Sigmoid colon (tissue), 7 donors: ENCODE data around the gene KCNN1. TPM values are rescaled to one million over a fixed set of nuclear protein-coding genes. Genes with fewer than 3 reads are reported as not detected.

Source experiments
- DNase-seq: peaks from one replicate; pipeline ENCODE4 v3.0.0-alpha.2; 2019
- H3K27ac ChIP-seq, 4 donors: fragments of 200-600 bp; sonication (generic); one replicate each; pipeline ENCODE4 v1.5.1; 2016 to 2019; ENCODE audit warnings: mild to moderate bottlenecking in 1 of 4
- H3K27me3 ChIP-seq, 3 donors: fragments of 200-600 bp; sonication (generic); one replicate each; pipeline ENCODE4 v1.5.1; 2019; ENCODE audit warnings: mild to moderate bottlenecking in 1 of 3
- H3K36me3 ChIP-seq, 4 donors: fragments of 200-600 bp; sonication (generic); one replicate each; pipeline ENCODE4 v1.5.1; 2016 to 2019
- H3K4me1 ChIP-seq, 4 donors: fragments of 200-600 bp; sonication (generic); one replicate each; pipeline ENCODE4 v1.5.1; 2017 to 2019
- H3K4me3 ChIP-seq, 4 donors: fragments of 200-600 bp; sonication (generic); one replicate each; pipeline ENCODE4 v1.5.1; 2017 to 2019; ENCODE audit warnings: mild to moderate bottlenecking in 2 of 4, moderate library complexity in 1 of 4
- H3K9me3 ChIP-seq, 4 donors: fragments of 200-600 bp in 3 of 4; sonication (generic) in 3 of 4; one replicate each; pipeline versions ENCODE4 v1.5.1 to v1.6.1; 2013 to 2019
- EP300 ChIP-seq, 4 donors: sonication (generic); formaldehyde crosslinking; IDR thresholded peaks; one replicate each; pipeline ENCODE4 v1.6.1; 2017; ENCODE audit warnings: antibody characterized with exemption in 4 of 4
- POLR2A ChIP-seq, 2 donors: fragments of 450-650 bp; IDR thresholded peaks; one replicate each; pipeline ENCODE4 v1.6.1; 2016; ENCODE audit warnings: antibody characterized with exemption in 2 of 2, mild to moderate bottlenecking in 2 of 2, moderate library complexity in 2 of 2
- POLR2AphosphoS5 ChIP-seq, 4 donors: sonication (generic); formaldehyde crosslinking; IDR thresholded peaks; one replicate each; pipeline ENCODE4 v1.6.1; 2017; ENCODE audit warnings: antibody characterized with exemption in 4 of 4
- WGBS, 2 donors: extraction: QIAGEN DNeasy Blood & Tissue Kit; methylation state at CpG; one replicate each; pipeline ENCODE4 v1.1.7; 2013; 5-methylcytosine and 5-hydroxymethylcytosine counted together
- intact Hi-C: fragments of 100-400 bp; cut with DNase I; formaldehyde crosslinking; loops from one replicate; pipeline ENCODE4 v1.15.1; 2023
- polyA plus RNA-seq, 3 donors: library from polyadenylated mRNA; stranded (reverse); fragments of 200-250 nt; gene quantifications; one replicate each; pipeline ENCODE4 v1.2.3, GENCODE V29; 2013
- small RNA-seq, 3 donors: library from RNA; depleted of rRNA; stranded (forward); fragments of <200 nt; gene quantifications; one replicate each; pipeline ENCODE3, GENCODE V24; 2016
- total RNA-seq, 4 donors: library from RNA; depleted of rRNA; stranded (reverse); fragments of >200 nt; gene quantifications; one replicate each; pipeline ENCODE4 v1.1.0, GENCODE V29; 2016
- TF ChIP-seq, protein P1 (sequence below), 4 experiments: fragments of 450-650 bp in 3 of 4; fragments of 200-600 bp in 1 of 4; IDR thresholded peaks; one replicate each; pipeline ENCODE4 v1.5.1; 2016 to 2019; ENCODE audit warnings: antibody characterized with exemption in 4 of 4, mild to moderate bottlenecking in 3 of 4, moderate library complexity in 2 of 4
- donor health status: healthy with polysubstance abuse.
- donor health status: Bipolar disorder and iron deficiency.
- donor health status: healthy.

Gene KCNN1
- total and polyA plus RNA-seq, 7 donors: 0.17 to 0.55 (median 0.33) TPM; not detected in 4

DNA sequence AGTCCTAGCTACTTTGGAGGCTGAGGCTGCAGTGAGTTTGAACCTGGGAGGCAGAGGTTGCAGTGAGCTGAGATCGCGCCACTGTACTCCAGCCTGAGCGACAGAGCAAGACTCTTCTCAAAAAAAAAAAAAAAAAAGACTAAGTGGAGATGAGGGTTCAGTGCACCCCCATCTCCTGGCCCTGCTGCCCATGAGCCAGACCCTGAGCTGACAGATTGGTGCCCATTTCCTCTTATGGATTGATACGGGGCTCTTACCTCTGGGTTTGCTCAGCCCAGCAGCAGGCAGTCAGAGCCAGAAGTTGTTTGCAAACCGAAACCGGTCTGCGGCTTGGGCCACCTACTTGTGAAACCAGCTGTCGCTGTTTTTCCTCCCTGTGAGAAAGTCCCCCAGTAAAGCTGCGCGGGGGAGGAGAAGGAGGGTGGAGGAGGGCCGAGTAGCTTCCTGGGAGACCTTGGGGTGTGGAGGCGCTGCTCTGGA, 78.0 kb downstream of the KCNN1 start:
- intact Hi-C loops: no loop called here
- peak; percentile 87 for DNase-seq
- peak overlapping the region; percentile 60 to 69 (median 64) for H3K27ac ChIP-seq
- no peaks in the 10 kb centered on the region for H3K9me3 ChIP-seq
- H3K4me1 ChIP-seq: peaks cover 0 to 22% (median 9%) of the 10 kb centered on the region in 4 donors
- no peaks in the 10 kb centered on the region for H3K36me3 ChIP-seq
- H3K27me3 ChIP-seq: no peaks in the 10 kb centered on the region
- WGBS, 2 donors: 1 to 5% methylated on average over 12 of the region's 12 CpGs
- TF ChIP-seq POLR2AphosphoS5 (IDR thresholded peaks at IDR 0.05) (peak in 3 of 4 donors; percentile 30 to 56 (median 41)), POLR2A (IDR thresholded peaks at IDR 0.05) (no peak)
- TF ChIP-seq, protein P1, sequence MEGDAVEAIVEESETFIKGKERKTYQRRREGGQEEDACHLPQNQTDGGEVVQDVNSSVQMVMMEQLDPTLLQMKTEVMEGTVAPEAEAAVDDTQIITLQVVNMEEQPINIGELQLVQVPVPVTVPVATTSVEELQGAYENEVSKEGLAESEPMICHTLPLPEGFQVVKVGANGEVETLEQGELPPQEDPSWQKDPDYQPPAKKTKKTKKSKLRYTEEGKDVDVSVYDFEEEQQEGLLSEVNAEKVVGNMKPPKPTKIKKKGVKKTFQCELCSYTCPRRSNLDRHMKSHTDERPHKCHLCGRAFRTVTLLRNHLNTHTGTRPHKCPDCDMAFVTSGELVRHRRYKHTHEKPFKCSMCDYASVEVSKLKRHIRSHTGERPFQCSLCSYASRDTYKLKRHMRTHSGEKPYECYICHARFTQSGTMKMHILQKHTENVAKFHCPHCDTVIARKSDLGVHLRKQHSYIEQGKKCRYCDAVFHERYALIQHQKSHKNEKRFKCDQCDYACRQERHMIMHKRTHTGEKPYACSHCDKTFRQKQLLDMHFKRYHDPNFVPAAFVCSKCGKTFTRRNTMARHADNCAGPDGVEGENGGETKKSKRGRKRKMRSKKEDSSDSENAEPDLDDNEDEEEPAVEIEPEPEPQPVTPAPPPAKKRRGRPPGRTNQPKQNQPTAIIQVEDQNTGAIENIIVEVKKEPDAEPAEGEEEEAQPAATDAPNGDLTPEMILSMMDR (IDR thresholded peaks at IDR 0.05): no peak
- H3K4me3 ChIP-seq: peak overlapping the region; percentile 14 to 49 (median 42)

DNA sequence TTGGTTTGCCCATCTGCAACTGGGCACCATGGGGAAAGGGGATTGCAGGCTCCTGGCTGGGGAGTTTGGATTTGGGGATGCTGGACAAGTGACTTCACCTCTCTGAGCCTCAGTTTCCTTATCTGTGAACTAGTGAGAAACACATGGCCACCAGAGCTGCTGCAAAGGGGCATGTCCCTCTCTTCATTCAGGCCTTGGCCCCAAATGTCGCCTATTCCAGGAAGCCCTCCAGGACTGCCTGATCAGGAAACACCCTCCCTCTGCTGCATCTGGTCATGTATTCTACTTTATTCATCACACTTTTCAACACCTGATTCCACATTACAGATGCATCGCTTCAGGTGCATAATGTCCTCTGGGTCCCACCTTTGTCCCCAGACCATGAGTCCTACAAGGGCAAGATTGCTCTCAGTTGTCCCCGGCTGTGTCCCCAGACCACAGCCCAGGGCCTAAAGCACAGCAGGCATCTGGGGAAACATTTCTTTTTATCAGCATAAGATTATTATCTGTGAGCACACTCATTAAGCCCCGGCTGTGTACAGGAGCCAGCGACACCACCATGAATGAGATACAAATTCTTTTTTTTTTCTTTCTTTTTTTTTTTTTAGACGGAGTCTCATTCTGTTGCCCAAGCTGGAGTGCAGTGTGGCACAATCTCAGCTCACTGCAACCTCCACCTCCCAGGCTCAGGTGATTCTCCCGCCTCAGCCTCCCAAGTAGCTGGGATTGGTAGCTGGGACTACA, 78.6 kb downstream of the KCNN1 start:
- intact Hi-C loops: no loop called here
- Histone ChIP-seq H3K9me3 (no peaks in the 10 kb centered on the region), H3K4me3 (peak overlapping the region; percentile 14 to 49 (median 42)), H3K27ac (peak overlapping the region; percentile 60 to 69 (median 64)), H3K4me1 (peaks cover 0 to 22% (median 9%) of the 10 kb centered on the region in 4 donors), H3K27me3 (no peaks in the 10 kb centered on the region), H3K36me3 (no peaks in the 10 kb centered on the region)
- TF ChIP-seq, protein P1 (IDR thresholded peaks at IDR 0.05): no peak
- no peak for TF ChIP-seq POLR2AphosphoS5 (IDR thresholded peaks at IDR 0.05)
- WGBS, 2 donors: 60 to 71% methylated on average over 7 of the region's 7 CpGs
- DNase-seq: no peak

DNA sequence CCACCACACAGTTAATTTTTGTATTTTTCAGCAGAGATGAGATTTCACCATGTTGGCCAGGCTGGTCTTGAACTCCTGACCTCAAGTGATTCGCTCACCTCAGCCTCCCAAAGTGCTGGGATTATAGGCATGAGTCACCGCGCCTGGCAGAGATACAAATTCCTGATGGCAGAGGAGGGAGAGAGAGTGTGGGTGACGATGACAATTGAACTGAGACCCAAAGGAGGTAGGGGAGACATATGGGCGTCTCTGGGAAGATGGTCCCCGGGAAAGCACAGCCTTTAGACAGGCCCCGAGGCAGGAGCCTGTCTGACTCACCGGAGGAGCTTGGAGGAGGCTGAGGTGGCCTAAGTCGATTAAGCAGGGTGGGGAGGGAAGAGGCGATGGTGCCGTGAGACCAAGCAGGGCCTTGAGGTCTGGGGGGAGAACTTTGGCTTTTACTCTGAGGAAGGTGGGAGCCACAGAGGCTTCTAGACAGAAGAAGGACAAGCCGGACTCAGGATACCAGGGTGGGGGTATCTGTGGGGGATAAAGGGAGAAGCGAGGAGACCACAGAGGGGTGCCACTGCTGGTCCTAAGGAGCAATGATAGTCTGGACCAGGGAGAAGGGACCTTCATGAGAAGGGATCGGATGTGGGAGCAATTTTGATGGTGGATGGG, 79.3 kb downstream of the KCNN1 start:
- TF ChIP-seq POLR2A (IDR thresholded peaks at IDR 0.05) (no peak), POLR2AphosphoS5 (IDR thresholded peaks at IDR 0.05) (no peak), EP300 (IDR thresholded peaks at IDR 0.05) (no peak)
- TF ChIP-seq, protein P1 (IDR thresholded peaks at IDR 0.05): no peak
- no peak for DNase-seq
- H3K9me3 ChIP-seq: no peaks in the 10 kb centered on the region
- H3K27me3 ChIP-seq: no peaks in the 10 kb centered on the region
- H3K4me3 ChIP-seq: no peak overlapping the region
- H3K27ac ChIP-seq: peak overlapping the region in 2 of 4 donors; percentile 63 to 69
- H3K36me3 ChIP-seq: no peaks in the 10 kb centered on the region
- peaks cover 0 to 26% (median 14%) of the 10 kb centered on the region in 4 donors for H3K4me1 ChIP-seq
- intact Hi-C loops: no loop called here
- WGBS, 2 donors: 55 to 75% methylated on average over 14 of the region's 14 CpGs

DNA sequence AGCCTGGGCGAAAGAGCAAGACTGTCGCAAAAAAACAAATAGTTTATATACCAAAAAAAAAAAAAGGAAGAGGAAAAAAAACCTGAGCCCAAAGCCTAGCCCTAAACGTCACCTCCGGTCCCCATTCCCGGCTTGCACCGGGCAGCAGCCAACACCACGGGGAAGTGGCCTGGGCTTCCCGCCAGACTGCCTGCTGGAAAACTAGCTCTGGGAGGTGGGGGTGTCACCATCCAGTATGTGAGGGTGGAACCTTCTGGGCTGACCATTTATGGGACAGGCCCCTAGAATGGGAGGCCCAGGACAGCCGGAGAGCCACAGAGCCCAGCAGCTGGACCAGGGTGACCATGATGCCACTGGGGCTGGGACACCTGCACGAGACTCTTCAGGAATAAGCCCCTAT, 82.5 kb downstream of the KCNN1 start:
- H3K27me3 ChIP-seq: no peaks in the 10 kb centered on the region
- H3K36me3 ChIP-seq: no peaks in the 10 kb centered on the region
- no peak overlapping the region for H3K4me3 ChIP-seq
- peak; percentile 92 for DNase-seq
- TF ChIP-seq POLR2A (IDR thresholded peaks at IDR 0.05) (no peak), EP300 (IDR thresholded peaks at IDR 0.05) (peak in 2 of 4 donors; percentile 32 to 81), POLR2AphosphoS5 (IDR thresholded peaks at IDR 0.05) (peak in 3 of 4 donors; percentile 18 to 84 (median 40))
- H3K27ac ChIP-seq: peak overlapping the region; percentile 45 to 79 (median 70)
- no peaks in the 10 kb centered on the region for H3K9me3 ChIP-seq
- WGBS, 2 donors: 26 to 65% methylated on average over 10 of the region's 10 CpGs
- peaks cover 0 to 36% (median 24%) of the 10 kb centered on the region in 4 donors for H3K4me1 ChIP-seq
- intact Hi-C loops: no loop called here

Small RNA genes lying within 50 kb of the gene (small RNA-seq; reads per million reads assigned to genes)
- 0 reads per million in 3 donors for gene RNA5SP468

Other genes with a start within 250 kb of the KCNN1 start
- 10 to 100 TPM; 13.3 to 35.8 (median 16.6) TPM for gene MAP1S, start 247.6 kb upstream of the KCNN1 start, total RNA-seq
- 10 to 100 TPM; 13.8 to 20.6 (median 15.7) TPM for gene MAP1S, start 247.6 kb upstream of the KCNN1 start, polyA plus RNA-seq
- gene FCHO1, start 215.6 kb upstream of the KCNN1 start, total RNA-seq: 1 to 10 TPM; 1.8 to 5.8 (median 4.4) TPM
- 10 to 100 TPM in 1 of 3 donors, 1 to 10 TPM in 2; 1.2 to 14.4 (median 2.5) TPM for gene FCHO1, start 215.6 kb upstream of the KCNN1 start, polyA plus RNA-seq
- gene B3GNT3, start 172.0 kb upstream of the KCNN1 start, total RNA-seq: under 1 TPM in 1 of 4 donors, not detected in 3; 0.55 TPM
- gene B3GNT3, start 172.0 kb upstream of the KCNN1 start, polyA plus RNA-seq: 10 to 100 TPM; 20.4 to 72.3 (median 35.4) TPM
- gene INSL3, start 145.6 kb upstream of the KCNN1 start, total RNA-seq: not detected
- gene INSL3, start 145.6 kb upstream of the KCNN1 start, polyA plus RNA-seq: under 1 TPM in 1 of 3 donors, not detected in 2; 0.85 TPM
- gene JAK3, start 119.1 kb upstream of the KCNN1 start, total RNA-seq: 1 to 10 TPM; 1.4 to 4.3 (median 1.7) TPM
- 10 to 100 TPM in 1 of 3 donors, 1 to 10 TPM in 1, under 1 TPM in 1; 0.46 to 22.0 (median 1.2) TPM for gene JAK3, start 119.1 kb upstream of the KCNN1 start, polyA plus RNA-seq
- gene RPL18A, start 107.2 kb upstream of the KCNN1 start, total RNA-seq: 1,000 to 10,000 TPM; 1,686 to 2,372 (median 2,021) TPM
- gene RPL18A, start 107.2 kb upstream of the KCNN1 start, polyA plus RNA-seq: 1,000 to 10,000 TPM; 3,119 to 3,945 (median 3,295) TPM
- not detected for gene SLC5A5, start 95.2 kb upstream of the KCNN1 start, total RNA-seq
- under 1 TPM in 2 of 3 donors, not detected in 1; 0.13 to 0.60 TPM for gene SLC5A5, start 95.2 kb upstream of the KCNN1 start, polyA plus RNA-seq
- 10 to 100 TPM; 52.8 to 86.4 (median 73.1) TPM for gene CCDC124, start 34.1 kb upstream of the KCNN1 start, total RNA-seq
- 100 to 1,000 TPM in 1 of 3 donors, 10 to 100 TPM in 2; 72.8 to 126 (median 99.1) TPM for gene CCDC124, start 34.1 kb upstream of the KCNN1 start, polyA plus RNA-seq
- gene ARRDC2, start 41.1 kb downstream of the KCNN1 start, total RNA-seq: 10 to 100 TPM; 34.5 to 54.2 (median 37.0) TPM
- gene ARRDC2, start 41.1 kb downstream of the KCNN1 start, polyA plus RNA-seq: 10 to 100 TPM; 22.2 to 44.2 (median 36.5) TPM
- 1 to 10 TPM in 2 of 4 donors, under 1 TPM in 1, not detected in 1; 0.99 to 2.2 (median 1.4) TPM for gene IL12RB1, start 119.8 kb downstream of the KCNN1 start, total RNA-seq
- gene IL12RB1, start 119.8 kb downstream of the KCNN1 start, polyA plus RNA-seq: 1 to 10 TPM; 1.8 to 6.0 (median 5.9) TPM
- 1 to 10 TPM; 2.6 to 6.9 (median 3.3) TPM for gene MAST3, start 130.7 kb downstream of the KCNN1 start, total RNA-seq
- 10 to 100 TPM in 1 of 3 donors, 1 to 10 TPM in 2; 4.2 to 16.3 (median 5.3) TPM for gene MAST3, start 130.7 kb downstream of the KCNN1 start, polyA plus RNA-seq
- gene PIK3R2, start 186.1 kb downstream of the KCNN1 start, total RNA-seq: 10 to 100 TPM in 2 of 4 donors, 1 to 10 TPM in 2; 7.8 to 18.0 (median 9.5) TPM
- 1 to 10 TPM; 1.8 to 8.7 (median 6.5) TPM for gene PIK3R2, start 186.1 kb downstream of the KCNN1 start, polyA plus RNA-seq
- 10 to 100 TPM in 3 of 4 donors, 1 to 10 TPM in 1; 9.1 to 45.7 (median 44.5) TPM for gene IFI30, start 206.7 kb downstream of the KCNN1 start, total RNA-seq
- gene IFI30, start 206.7 kb downstream of the KCNN1 start, polyA plus RNA-seq: 100 to 1,000 TPM in 2 of 3 donors, 10 to 100 TPM in 1; 96.7 to 412 (median 178) TPM
- gene MPV17L2, start 226.1 kb downstream of the KCNN1 start, total RNA-seq: 10 to 100 TPM; 15.8 to 37.3 (median 26.2) TPM
- 10 to 100 TPM in 2 of 3 donors, 1 to 10 TPM in 1; 9.0 to 26.4 (median 12.0) TPM for gene MPV17L2, start 226.1 kb downstream of the KCNN1 start, polyA plus RNA-seq
- gene RAB3A, start 236.9 kb downstream of the KCNN1 start, total RNA-seq: 1 to 10 TPM in 3 of 4 donors, under 1 TPM in 1; 0.66 to 2.9 (median 2.2) TPM
- 1 to 10 TPM; 2.1 to 4.8 (median 4.2) TPM for gene RAB3A, start 236.9 kb downstream of the KCNN1 start, polyA plus RNA-seq